Measurements from ENCODE around the gene STK38L.

The STK38L gene

DNA sequence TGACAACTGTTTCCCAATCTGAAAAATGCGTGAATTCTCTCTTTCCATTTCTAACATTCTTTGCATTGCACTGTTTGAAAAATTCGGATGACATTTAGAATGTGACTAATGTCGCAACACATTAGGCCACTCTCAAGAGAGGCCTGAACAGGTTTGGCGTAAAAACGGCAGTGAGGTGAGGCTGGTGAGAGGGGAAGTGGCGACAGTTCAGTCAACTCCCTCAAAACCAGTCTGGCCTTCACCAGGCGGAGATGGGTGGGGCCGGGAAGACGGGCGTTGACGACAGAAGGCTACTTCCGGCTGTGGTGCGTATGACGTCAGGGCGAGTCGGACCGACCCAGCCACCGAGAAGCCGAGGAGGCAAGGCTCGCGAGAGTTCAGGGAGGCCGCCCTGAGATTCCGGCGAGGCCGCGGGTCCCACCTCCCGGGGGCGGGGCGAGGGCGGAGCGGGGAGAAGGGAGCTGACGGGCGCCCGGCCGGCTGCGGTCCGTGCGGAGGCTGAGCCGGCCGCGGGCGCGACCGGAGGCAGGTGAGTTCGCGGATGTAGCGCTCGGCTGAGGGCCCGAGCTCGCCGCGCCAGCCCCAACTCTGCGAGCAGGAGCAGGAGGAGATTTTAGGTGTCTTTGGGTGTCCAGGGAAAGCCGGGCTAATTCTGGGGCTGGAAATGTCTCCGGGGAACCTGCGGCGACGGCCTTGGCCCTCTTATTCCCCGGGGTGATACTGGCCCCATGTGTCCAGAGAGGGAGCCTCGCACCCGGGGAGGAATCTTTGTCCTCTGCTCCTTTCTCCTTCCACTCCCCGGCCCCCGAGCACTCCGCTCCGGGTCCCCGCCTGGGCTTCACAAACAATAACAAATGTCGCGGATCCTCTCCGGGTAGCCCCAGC, at the start of gene STK38L:
TSS of gene STK38L (plus strand) at position 483 of the 885 bp plus-strand sequence. CDS start 53,435 bp downstream, outside the sequence.
- peak; percentile 27 for DNase-seq

DNA sequence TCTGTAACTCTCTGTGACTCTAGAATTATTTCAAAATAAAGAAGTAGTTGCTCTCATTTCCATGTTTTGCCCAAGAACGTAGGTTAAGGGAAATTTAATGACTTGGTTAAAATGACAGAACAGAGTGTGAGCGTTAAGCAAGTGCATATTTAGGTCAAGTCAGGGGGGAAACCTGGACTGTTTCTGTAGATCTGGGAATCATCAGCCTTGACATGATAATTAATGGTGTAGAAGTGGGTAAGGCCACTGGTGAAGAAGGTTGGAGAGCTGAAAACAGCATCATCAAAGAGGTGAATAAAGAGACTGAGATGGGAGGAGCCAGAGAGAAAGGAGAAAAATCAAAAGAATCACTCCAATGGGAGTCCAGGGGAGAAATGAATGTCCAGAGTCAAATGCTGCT, 49.4 kb upstream of the STK38L start:
- DNase-seq: no peak

DNA sequence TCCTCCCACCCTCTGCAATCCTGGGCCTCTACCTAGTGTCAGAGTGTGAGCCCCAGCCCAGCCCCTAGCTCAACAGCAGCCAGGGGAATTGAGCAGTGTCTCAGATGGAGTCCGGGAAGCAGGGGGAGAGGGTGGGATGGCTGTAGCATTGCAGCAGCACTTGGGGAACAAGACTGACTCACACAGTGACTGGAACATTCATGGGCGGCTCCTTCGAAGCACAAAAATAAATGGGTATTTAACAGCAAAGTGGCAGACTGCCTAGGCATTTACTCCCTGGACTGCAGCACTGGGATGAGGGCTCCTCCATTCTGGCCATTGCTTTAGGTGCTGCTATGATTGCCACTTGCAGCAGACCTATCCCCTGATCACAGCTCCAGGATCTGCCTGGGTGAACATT, 46.0 kb upstream of the STK38L start:
- DNase-seq: no peak

DNA sequence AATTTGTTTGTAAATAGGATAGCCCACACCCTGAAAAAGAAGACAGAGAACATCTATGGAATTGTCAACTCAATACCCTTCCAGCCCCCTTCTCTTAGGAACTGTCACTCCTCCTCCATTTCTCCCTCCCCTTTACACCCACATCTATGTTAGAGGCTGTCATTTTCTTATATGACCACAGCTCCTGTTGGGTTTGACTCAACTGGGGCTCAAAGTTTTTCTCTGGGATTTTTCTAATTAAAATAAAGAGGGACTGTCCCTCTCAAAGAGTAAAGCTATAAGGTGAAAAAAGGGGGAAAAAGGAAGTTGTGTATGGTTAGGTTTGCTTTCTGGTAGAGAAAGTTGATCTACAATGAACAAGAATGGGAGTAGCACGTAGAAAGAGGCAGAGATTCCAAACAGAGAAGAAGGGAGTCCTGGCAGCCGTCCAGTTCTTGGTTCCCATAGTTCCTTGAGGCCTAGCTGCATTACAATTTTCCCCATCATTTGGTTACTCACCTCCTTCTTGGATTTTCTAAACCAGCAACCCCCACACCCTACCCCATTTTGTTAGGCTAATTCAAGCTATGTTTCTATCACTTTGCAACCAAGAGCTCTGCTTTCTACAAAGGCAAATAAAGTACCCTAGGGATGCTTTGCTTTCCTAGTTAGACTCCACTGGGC, 44.3 kb upstream of the STK38L start:
- DNase-seq: no peak

DNA sequence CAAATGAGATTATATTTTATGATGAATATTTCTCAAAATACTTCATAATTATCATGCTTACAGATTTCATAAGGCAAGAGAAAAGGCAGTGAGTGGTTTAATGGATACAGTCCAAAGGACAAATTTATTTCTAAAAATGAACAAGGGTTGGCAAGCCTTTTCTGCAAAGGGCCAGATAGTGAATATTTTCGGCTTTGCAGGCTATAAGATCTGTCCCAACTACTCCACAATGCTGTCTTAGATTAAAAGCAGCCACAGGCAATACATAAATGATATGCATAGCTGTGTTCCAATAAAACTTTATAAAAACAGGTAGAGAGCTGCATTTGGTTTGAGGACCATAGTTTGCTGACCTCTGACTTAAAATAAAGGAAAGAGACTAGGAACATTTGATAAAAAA, 42.9 kb upstream of the STK38L start:
- no peak for DNase-seq

DNA sequence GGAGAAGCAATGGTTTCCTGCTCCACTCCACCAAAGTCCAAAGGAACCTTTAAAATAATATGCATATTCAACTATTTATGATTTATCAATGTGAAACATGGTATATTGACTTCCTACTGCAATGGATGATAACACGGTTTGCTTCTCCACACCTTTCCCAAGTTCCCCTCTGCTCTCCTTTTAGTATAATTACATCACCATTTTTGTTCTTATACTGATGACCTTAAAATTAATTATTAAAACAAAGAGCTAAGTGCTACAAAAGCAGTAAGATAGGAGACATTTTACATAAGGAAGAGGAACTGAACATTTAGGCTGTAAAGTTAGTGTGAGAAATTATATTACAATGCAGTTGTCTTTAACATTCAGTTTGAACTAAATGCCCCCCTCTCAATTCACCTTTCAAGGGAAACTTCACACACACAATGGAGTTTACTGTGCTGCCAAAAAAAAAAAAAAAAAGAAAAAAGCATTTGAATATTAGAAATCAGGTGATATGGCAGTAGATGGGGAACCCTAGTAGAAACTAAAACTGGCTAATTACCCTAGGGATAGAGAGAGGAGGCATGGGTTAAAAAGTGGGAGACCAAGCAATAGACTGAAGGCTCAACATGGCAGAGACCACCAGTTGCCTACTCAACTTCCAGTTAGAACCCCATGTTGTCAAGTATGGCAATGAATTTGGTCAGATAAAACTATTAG, 37.1 kb upstream of the STK38L start:
- DNase-seq: no peak

DNA sequence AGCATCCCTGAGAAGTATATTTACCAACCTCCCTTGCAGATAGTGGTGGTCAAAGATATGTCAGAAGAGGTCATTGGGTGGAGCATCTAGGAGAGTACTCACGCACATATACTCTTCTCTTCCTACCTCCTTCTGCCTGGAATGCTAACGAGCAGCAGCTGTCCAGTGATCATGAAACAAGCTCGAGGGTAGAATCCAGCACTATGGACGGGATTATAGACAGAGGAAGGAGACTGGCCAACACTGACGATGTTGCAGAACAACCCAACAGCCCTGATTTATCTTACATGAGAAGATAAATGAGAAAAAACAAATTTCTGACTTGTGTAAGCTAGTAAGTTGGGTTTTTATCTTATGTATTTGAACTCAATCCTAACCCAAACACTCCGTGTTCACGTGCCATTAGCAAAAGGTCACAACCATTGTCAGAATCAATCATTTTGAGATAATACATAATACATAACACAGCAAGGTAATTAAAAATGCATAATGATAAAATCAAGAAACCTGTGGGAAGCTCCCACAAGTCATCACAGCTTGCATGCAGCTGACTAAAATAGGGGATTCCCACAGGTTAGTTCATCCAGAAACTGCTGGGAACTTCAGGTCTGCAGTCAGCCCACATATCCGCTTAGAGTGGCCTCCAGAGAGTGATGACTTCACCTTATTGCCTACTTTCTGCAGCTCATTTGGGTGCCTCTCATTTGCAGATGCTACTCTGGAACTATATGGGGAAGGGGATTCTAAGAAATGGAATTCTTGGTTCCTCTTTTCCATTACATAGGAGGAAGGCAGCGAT, 36.3 kb upstream of the STK38L start:
- DNase-seq: no peak

DNA sequence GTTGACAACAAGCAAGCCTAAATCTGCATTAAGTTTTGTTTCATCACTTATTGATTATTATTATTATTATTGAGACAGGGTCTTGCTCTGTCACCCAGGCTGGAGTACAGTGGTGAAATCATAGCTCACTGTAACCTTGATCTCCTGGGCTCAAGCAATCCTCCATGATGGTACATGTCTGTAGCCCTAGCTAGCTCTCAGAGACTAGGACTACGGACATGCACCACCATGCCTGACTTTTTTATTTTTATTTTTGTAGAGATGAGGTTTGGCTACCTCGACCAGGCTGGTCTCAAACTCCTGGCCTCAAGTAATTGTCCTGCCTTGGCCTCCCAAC, 35.7 kb upstream of the STK38L start:
- DNase-seq: no peak

DNA sequence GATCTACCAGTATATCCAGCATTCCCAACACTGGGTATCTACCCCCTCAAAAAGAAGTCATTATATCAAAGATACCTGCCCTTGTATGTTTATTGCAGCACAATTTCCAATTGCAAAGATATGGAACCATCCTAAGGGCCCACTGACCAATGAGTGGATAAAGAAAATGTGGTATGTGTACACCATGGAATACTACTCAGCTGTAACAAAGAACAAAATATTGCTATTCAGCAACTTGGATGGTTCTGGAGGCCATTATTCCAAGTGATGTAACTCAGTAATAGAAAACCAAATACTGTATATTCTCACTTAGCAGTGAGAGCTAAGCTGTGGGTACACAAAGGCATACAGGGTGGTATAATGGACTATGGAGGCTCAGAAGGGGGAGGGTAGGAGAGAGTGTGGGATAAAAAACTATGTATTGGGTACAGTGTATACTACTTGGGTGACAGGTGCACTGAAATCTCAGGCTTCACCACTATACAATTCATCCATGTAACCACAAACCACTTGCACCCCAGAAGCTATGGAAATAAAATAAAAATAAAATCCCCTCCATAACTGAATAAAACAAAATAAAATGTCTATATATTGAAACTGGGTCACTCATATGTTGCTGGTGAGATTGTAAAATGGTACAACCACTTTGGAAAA, 34.7 kb upstream of the STK38L start:
- no peak for DNase-seq

DNA sequence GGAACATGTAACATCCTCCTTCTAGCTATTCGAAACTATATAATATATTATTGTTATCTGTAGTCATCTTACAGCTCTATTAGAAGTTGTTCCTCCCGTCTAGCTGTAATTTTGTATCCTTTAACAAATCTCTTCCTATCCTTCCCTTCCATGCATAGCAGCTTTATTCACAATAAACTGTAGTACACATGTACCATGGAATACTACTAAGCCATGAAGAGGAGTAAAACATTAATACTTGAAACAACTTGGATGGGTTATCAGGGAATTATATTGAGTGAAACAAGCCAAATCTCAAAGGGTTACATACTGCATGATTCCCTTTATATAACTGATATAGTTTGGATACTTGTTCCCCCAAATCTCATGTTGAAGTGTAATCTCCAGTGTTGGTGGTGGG, 33.9 kb upstream of the STK38L start:
- DNase-seq: no peak

DNA sequence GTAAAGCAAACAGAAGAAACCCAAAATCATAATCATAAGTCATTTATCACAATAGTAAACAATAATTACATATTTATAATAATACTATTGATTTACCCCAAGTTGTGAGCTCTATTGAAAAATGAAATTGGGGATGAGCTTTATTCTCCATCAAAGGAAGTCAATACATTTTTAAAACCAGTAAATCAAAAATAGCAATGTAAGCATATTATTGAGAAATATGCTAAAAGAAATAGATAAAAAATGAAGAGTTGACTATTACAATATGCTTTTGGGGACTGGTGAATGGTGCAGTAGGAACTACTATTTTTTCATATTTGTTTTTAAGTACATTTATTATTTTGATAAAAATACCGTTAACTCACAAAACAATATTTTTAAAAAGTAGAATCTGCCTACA, 31.2 kb upstream of the STK38L start:
- no peak for DNase-seq

DNA sequence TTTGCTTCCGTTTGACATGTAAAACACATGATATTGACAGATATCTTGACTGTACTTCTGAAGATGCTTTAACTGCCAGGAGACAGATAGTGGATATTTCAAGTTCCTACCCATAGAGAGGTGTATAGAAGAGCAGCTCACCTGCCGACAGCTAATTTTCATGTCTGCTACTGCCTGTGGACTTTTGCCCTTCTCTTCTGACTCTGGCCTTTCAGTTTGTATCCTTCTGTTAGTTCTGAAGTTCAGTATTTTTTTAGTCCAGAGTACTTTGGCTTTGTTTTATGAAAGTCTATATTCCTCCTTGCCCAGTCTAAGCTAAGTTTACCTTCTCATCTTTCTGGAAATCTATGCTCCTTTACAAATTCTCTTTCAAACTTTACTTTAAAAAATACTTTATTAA, 30.8 kb upstream of the STK38L start:
- DNase-seq: no peak

DNA sequence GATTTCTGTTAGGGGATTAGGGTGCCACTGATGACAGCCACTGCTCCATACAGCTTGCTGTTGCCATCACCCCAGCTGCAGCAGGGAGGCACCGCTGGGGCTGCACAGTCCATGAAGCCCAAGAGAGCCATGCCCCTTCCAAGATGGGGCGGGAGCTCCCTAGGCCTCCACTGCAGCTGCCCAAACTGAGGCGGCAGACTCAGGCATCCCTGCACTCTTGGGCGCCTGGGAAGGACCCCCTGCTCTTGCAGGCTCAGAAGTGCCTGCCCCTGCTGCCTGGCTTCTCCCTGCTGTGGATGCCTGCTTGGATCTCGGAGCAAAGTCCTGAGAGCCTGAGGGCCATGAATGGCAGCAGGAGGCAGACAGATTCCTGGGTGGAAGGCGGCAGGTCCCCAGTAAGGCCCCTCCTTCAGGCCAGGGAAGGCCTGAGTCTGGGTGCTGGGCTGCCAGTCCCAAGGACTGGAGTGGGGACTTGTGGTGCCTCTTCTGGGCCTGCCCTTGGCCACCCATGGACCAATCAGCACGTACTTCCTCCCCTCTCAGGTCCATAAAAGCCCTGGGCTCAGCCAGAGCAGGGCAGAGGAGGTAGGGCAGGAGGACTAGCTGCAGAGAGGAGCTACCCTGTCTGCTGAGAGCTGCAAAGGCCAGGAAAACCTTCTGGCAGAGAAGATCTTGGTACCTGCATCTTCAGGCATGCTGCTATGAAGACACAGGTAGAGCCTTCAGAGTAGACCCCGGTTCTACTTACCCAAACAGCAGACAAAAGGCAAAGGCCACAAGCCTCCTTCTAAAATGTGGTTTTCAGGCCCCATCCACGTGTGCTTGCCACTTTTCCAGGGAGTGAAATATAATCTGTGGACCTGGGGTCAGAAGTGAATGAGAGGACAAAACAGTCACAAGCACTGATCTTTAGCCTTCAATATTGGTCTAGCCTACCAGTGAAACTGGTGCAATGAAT, 30.0 kb upstream of the STK38L start:
- DNase-seq: no peak

DNA sequence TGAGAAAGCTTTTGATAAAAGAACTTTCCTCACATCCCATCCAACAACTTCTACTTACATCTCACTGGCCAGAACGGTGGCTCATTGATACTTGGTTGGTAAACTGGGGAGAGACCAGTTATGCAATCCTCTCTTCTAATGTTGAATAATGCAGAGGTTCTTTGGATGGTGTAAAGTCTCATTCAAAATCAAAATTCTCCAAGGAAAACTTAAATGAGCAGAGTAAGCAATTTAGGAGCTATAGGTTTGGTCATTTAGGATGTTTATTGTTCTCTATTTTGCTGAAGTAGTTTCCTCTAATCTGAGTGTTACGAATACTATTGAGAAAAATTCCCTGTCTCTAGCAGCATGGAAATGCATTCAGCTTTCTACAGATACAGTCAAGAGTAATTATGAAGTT, 26.5 kb upstream of the STK38L start:
- no peak for DNase-seq

DNA sequence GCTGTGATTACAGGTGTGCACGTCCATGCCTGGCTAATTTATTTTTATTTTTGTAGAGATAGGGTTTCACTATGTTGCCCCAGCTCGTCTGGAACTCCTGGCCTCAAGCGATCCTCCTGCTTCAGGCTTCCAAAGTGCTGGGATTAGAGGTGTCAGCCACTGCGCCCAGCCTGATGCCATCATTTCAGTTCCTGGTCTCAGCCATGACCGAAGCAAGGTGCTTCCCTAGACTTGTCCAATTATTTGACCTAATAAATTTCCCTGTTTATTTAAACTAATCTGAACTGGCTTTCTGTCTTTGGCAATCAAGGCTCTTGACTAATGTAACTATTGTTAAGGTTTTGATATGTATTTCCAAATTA, 24.4 kb upstream of the STK38L start:
- no peak for DNase-seq

DNA sequence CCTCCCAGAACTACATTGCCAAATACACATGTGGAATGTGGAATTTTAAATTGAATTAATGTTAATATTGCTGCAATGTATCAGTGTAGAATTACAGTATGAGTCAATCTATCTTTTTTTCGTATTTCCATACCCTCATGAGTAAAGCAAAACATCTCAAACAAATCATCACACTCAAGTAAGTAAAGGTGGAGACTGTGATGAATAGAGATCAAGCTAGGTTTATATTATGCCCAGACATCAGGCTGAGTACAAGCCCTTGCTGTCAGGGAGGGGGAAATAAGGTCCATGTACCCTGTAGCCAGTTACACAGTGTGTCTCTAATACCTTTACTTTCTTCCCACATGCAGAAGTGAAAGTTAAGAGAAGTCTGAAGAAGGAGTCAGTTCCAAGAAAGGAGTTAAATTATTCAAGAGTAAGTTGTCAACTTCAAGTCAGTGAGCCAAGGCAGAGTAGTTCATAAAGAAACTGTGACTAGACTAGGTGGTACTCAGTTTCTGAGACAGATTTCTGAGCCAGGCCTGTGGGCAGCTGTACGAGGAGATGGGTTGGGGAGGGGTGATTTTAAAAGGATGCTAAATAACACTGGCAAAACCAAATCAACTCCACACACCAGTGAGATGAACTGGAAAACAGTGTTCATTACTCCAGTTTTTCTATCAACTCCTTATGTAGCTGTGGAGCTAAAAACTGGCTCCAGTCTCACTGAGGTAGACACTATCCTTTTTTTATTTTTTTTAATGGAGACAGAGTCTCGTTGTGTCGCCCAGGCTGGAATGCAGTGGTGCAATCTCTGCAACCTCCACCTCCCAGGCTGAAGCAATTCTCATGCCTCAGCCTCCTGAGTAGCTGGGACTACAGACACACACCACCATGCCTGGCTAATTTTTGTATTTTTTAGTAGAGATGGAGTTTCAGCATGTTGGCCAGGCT, 23.8 kb upstream of the STK38L start:
- DNase-seq: no peak

DNA sequence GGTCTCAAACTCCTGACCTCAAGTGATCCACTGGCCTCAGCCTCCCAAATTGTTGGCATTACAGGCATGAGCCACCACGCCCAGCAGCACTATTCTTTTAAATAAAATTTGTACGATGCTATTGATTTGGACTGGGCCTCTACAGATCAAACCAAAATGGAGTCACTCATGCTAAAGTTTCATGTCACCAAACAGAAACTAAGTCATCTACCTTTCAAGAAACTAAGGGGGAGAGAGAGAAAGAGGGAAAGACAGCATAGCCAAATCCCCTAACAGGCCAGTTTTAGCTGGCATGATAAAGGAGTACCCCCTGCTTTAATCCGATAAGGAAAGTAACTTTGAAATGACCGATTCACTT, 23.1 kb upstream of the STK38L start:
- no peak for DNase-seq

DNA sequence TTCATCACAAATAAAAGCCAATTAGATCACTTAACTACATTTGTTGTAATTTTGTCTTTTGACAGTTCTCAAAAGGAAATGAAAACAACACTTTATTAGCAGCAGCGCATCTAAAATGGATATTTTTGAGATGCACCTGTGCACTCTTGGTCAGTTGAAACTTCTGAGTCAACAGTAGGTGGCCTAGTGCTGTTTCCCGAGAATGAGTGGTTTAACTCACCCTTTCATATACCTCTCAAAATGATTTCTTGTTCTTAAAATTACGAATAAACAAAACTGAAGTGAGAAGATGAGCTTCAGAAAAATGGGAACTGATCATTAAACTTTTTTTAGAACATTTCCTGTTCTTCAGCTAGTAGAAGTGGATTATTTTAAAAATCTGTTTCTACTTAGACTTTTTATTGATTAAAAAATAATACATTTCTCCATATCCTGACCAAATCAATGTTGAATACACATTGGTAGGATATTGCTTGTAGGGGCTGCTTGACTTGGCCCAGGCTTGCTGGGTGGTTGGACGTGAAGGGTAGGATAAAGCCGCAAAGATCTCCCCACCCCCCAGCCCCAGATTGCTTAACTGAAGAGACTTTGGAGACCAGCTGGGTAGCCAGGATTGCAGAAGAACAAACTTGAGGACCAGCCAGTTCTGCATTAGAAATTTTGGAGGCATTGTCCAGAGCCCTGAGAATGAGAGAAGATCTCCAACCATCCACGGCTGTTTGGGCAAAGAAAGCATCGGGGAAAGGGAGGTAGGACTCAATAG, 22.3 kb upstream of the STK38L start:
- no peak for DNase-seq

DNA sequence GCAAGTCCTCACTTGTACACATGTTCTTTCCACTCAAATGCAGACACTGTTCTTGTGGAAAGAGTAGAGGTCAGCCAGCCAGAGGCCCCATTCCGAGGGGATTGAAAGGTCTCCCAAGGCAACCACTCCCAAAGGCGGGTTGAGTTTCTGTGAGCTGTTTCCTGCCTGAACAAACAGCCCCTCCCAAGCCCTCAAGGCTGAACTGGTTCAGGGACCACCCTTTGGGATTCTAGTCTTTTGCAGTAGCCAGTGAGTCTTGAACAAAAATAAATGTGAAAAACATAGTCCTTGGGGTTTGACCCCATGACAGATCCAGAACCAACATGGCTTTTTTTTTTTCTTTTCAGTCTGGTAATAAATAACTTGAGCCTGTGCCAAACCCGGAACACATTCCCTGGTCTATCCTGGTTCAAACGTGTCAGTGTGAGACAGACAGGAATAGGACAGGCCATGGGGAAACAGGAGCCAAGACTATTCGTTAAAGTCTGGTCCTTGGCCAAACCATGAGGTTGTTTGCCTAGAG, 17.6 kb upstream of the STK38L start:
- DNase-seq: no peak

Measured in cortex of kidney (tissue), 1 donor.